T-cell (primary cell): ENCODE results near the gene ABHD5. TPM values are rescaled to one million over a fixed set of nuclear protein-coding genes. Genes with fewer than 3 reads are reported as not detected.
"Not testable (repeated sequence)": the region's sequence is repeated elsewhere in the genome, so short reads cannot be mapped to it uniquely, and the experiment has no call there.

Experiments
- ATAC-seq, 4 experiments: fragments of 200-7000 bp in 3 of 4; fragments of 150-1000 bp in 1 of 4; cut with Tn5 transposase; replicated peaks in 1 of 4; 1 replicate in 3 of 4; 2 replicates in 1 of 4; pipeline ENCODE4 v1.10.0; 2021; ENCODE audit warnings: moderate library complexity in 3 of 4, mild to moderate bottlenecking in 2 of 4, moderate number of reproducible peaks in 1 of 4
- CTCF ChIA-PET, 2 donors: fragments of 300-600 bp; sonication (Branson Sonifier 250); formaldehyde crosslinking; loops; one replicate each; lab custom pipeline; 2022; ENCODE audit warnings: antibody characterized with exemption in 2 of 2; lab: Charles Lee
- POLR2A ChIA-PET, 2 donors: fragments of 300-600 bp; sonication (Branson Sonifier 250); formaldehyde crosslinking; loops; one replicate each; lab custom pipeline; 2022; ENCODE audit warnings: antibody characterized with exemption in 2 of 2; lab: Charles Lee
- DNase-seq, 35 experiments: peaks; one replicate each; pipeline versions ENCODE4 v3.0.0 to v3.0.0-alpha.2; 2013 to 2023
- H3K27ac ChIP-seq: one replicate; pipeline ENCODE4 v1.5.1; 2013; ENCODE audit warnings: low read length
- H3K27me3 ChIP-seq, 2 experiments: replicated peaks in 1 of 2; 1 replicate in 1 of 2; 2 replicates in 1 of 2; pipeline versions ENCODE4 v1.6.1 to v1.7.0; 2013; ENCODE audit warnings: low read length in 1 of 2, mixed read lengths in 1 of 2; ENCODE audit not compliant: control insufficient read depth in 2 of 2, insufficient read depth in 2 of 2; ENCODE audit errors: extremely low read depth in 1 of 2
- H3K36me3 ChIP-seq, 2 donors: 1 replicate in 1 of 2; 2 replicates in 1 of 2; pipeline versions ENCODE4 v1.6.1 to v1.7.0; 2013; ENCODE audit warnings: low read length in 1 of 2; ENCODE audit not compliant: control insufficient read depth in 2 of 2, insufficient read depth in 1 of 2; ENCODE audit errors: extremely low read depth in 1 of 2
- H3K4me1 ChIP-seq, 2 experiments: 1 replicate in 1 of 2; 2 replicates in 1 of 2; pipeline versions ENCODE4 v1.6.1 to v1.7.0; 2013; ENCODE audit warnings: low read length in 2 of 2, mixed read lengths in 1 of 2; ENCODE audit not compliant: insufficient read depth in 2 of 2, control insufficient read depth in 1 of 2; ENCODE audit errors: extremely low read depth in 1 of 2
- H3K4me3 ChIP-seq, 2 donors: 1 replicate in 1 of 2; 2 replicates in 1 of 2; pipeline versions ENCODE4 v1.5.1 to v1.7.0; 2013; ENCODE audit warnings: mild to moderate bottlenecking in 2 of 2, low read length in 1 of 2, moderate library complexity in 1 of 2; ENCODE audit not compliant: control insufficient read depth in 1 of 2; ENCODE audit errors: extremely low read depth in 1 of 2
- H3K9me3 ChIP-seq: 2 replicates; pipeline ENCODE4 v1.7.0; 2013
- H3K27ac Mint-ChIP-seq, 2 donors: one replicate each; pipeline ENCODE4 v1.8.0; 2020 to 2021; ENCODE audit warnings: mild to moderate bottlenecking in 2 of 2, mixed read lengths in 2 of 2
- H3K27me3 Mint-ChIP-seq, 2 donors: one replicate each; pipeline ENCODE4 v1.8.0; 2021 to 2022; ENCODE audit warnings: mixed read lengths in 2 of 2
- H3K36me3 Mint-ChIP-seq: one replicate; pipeline ENCODE4 v1.8.0; 2021; ENCODE audit warnings: mixed read lengths
- H3K4me1 Mint-ChIP-seq, 3 donors: one replicate each; pipeline ENCODE4 v1.8.0; 2020 to 2022; ENCODE audit warnings: mixed read lengths in 3 of 3, mild to moderate bottlenecking in 1 of 3
- H3K4me3 Mint-ChIP-seq, 3 donors: one replicate each; pipeline ENCODE4 v1.8.0; 2020 to 2022; ENCODE audit warnings: mild to moderate bottlenecking in 3 of 3, mixed read lengths in 3 of 3, moderate library complexity in 3 of 3
- H3K9me3 Mint-ChIP-seq, 3 donors: one replicate each; pipeline ENCODE4 v1.8.0; 2020 to 2022; ENCODE audit warnings: mixed read lengths in 3 of 3
- WGBS: methylation state at CpG from one replicate; pipeline ENCODE4 v1.1.5; 2013; ENCODE audit warnings: missing lambda C conversion rate; ENCODE audit not compliant: insufficient coverage; 5-methylcytosine and 5-hydroxymethylcytosine counted together
- total RNA-seq, 35 experiments: library from RNA in 6 of 35; stranded (reverse) in 6 of 35; fragments of 120-200 nt in 1 of 35; gene quantifications; one replicate each; pipeline versions ENCODE4 v1.2.1 to v1.2.4 and lab custom pipeline; 2013 to 2026

Gene ABHD5
- total RNA-seq, 5 donors from 2014 or later (not counting 1 experiment from before 2014, with no cell fraction given), result 5.3 to 9.2 (median 8.2) TPM

DNA sequence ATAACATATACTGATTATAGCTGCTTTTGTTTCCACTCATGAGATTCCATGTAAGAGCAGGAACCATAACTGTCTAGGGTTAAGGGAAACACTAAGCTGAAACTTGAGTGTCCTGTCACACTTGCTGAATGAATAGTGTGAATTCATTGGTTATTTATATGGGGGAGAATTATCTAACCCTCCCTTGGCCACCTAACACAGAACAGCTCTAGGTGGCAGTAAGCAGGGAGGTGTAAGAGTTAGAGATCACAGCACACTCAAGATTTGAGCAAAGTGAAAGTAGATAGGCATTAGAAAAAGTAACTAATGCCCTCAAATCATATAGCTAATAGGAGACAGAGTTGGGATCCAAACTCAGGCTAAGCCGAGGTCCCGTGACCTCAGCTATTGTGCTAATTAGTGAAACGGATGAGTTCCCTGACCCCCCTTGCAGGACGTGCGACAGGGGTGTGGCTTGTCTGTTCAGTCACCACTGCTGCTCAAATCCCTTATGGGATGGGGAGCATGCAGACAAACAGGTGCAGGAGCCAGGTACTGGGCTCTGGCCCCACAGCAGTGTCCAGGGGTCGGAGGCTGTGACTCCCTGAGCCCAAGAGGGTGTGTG, 41.3 kb upstream of the ABHD5 start:
- H3K27ac Mint-ChIP-seq, result no peak overlapping the region
- peaks cover 18 to 20% of the 10 kb centered on the region in 2 donors for H3K27me3 Mint-ChIP-seq
- Histone ChIP-seq H3K4me3 (no peak overlapping the region), H3K4me1 (no peaks in the 10 kb centered on the region), H3K27ac (no peak overlapping the region), H3K27me3 (peaks cover 0 to 18% of the 10 kb centered on the region in 2 experiments), H3K36me3 (no peaks in the 10 kb centered on the region), H3K9me3 (no peaks in the 10 kb centered on the region)
- peak in 1 of 4 experiments; percentile 23 for ATAC-seq
- no peaks in the 10 kb centered on the region for H3K36me3 Mint-ChIP-seq
- CTCF ChIA-PET, result no interaction called here
- H3K4me3 Mint-ChIP-seq, result peak overlapping the region in 2 of 3 donors; percentile 9 to 39
- no peaks in the 10 kb centered on the region for H3K9me3 Mint-ChIP-seq
- WGBS, result 82% methylated on average over 6 of the region's 6 CpGs
- POLR2A ChIA-PET, result no interaction called here
- H3K4me1 Mint-ChIP-seq, result peaks cover 0 to 2% (median 0%) of the 10 kb centered on the region in 3 donors
- peak in 1 of 35 experiments; percentile 2 for DNase-seq

GRCh38 chr3:43650345-43650744, 40.4 kb upstream of the ABHD5 start:
- H3K9me3 ChIP-seq, result no peaks in the 10 kb centered on the region
- no peak overlapping the region for H3K4me3 Mint-ChIP-seq
- H3K36me3 ChIP-seq, result no peaks in the 10 kb centered on the region
- H3K36me3 Mint-ChIP-seq, result no peaks in the 10 kb centered on the region
- peaks cover 0 to 2% (median 0%) of the 10 kb centered on the region in 3 donors for H3K4me1 Mint-ChIP-seq
- H3K4me1 ChIP-seq, result no peaks in the 10 kb centered on the region
- H3K27ac ChIP-seq, result no peak overlapping the region
- H3K27ac Mint-ChIP-seq, result no peak overlapping the region
- H3K27me3 ChIP-seq, result peaks cover 0 to 12% of the 10 kb centered on the region in 2 experiments
- ChIA-PET CTCF (no interaction called here), POLR2A (no interaction called here)
- no peaks in the 10 kb centered on the region for H3K9me3 Mint-ChIP-seq
- ATAC-seq, result no peak
- H3K27me3 Mint-ChIP-seq, result peaks cover 18 to 20% of the 10 kb centered on the region in 2 donors
- H3K4me3 ChIP-seq, result no peak overlapping the region
- no CpG with 5 or more reads among the region's 1 CpG for WGBS
- DNase-seq, result no peak

DNA sequence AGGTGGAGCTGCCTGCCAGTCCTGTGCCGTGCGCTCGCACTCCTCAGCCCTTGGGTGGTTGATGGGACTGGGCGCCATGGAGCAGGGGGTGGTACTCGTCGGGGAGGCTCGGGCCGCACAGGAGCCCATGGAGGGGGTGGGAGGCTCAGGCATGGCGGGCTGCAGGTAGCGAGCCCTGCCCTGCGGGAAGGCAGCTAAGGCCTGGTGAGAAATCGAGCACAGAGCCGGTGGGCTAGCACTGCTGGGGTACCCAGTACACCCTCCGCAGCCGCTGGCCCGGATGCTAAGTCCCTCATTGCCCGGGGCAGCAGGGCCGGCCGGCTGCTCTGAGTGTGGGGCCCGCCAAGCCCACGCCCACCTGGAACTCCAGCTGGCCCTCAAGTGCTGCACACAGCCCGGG, 34.3 kb upstream of the ABHD5 start:
- H3K27ac ChIP-seq, H3K36me3 ChIP-seq, H3K27me3 Mint-ChIP-seq, H3K27ac Mint-ChIP-seq, DNase-seq, H3K4me3 ChIP-seq, H3K9me3 ChIP-seq, H3K27me3 ChIP-seq, H3K4me1 Mint-ChIP-seq, H3K4me1 ChIP-seq, ATAC-seq, H3K36me3 Mint-ChIP-seq, POLR2A ChIA-PET, H3K4me3 Mint-ChIP-seq, CTCF ChIA-PET, H3K9me3 Mint-ChIP-seq: not testable (repeated sequence)
- WGBS, result 97% methylated on average over 19 of the region's 22 CpGs

DNA sequence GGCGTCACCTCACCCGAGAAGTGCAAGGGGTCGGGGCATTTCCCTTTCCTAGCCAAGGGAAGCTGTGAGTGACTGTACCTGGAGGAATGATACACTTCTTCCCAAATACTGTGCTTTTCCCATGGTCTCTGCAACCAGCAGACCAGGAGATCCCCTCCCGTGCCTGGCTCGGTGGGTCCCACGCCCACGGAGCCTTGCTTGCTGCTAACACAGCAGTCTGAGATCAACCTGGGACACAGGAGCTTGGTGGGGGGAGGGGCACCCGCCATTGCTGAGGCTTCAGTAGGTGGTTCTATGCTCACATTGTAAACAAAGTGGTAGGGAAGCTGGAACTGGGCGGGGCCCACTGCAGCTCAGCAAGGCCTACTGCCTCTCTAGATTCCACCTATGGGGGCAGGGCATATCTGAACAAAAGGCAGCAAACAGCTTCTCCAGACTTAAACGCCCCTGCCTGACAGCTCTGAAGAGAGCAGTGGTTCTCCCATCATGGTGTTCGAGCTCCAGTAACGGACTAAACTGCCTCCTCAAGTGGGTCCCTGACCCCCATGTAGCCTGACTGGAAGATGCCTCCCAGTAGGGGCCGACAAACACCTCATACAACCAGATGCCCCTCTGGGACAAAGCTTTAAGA, 31.4 kb upstream of the ABHD5 start:
- POLR2A ChIA-PET, result no interaction called here
- Mint-ChIP-seq H3K4me1 (no peaks in the 10 kb centered on the region), H3K27ac (no peak overlapping the region), H3K27me3 (peaks cover 6 to 16% of the 10 kb centered on the region in 2 donors), H3K9me3 (peaks cover 0 to 6% (median 3%) of the 10 kb centered on the region in 3 donors), H3K4me3 (no peak overlapping the region), H3K36me3 (no peaks in the 10 kb centered on the region)
- CTCF ChIA-PET, result no interaction called here
- WGBS, result 79% methylated on average over 9 of the region's 13 CpGs
- no peaks in the 10 kb centered on the region for H3K36me3 ChIP-seq
- H3K4me1 ChIP-seq, result peaks cover 0 to 2% of the 10 kb centered on the region in 2 experiments
- ATAC-seq, result no peak
- H3K4me3 ChIP-seq, result no peak overlapping the region
- no peaks in the 10 kb centered on the region for H3K9me3 ChIP-seq
- DNase-seq, result no peak
- peaks cover 0 to 10% of the 10 kb centered on the region in 2 experiments for H3K27me3 ChIP-seq
- no peak overlapping the region for H3K27ac ChIP-seq

GRCh38 chr3:43661376-43661775, 29.4 kb upstream of the ABHD5 start:
- H3K4me3 Mint-ChIP-seq, H3K27ac Mint-ChIP-seq, H3K4me1 ChIP-seq, H3K9me3 ChIP-seq, H3K36me3 Mint-ChIP-seq, DNase-seq, H3K27me3 ChIP-seq, ATAC-seq, H3K4me3 ChIP-seq, POLR2A ChIA-PET, H3K27ac ChIP-seq, H3K36me3 ChIP-seq, CTCF ChIA-PET, H3K4me1 Mint-ChIP-seq: not testable (repeated sequence)
- Mint-ChIP-seq H3K27me3 (peaks cover 6 to 23% of the 10 kb centered on the region in 2 donors), H3K9me3 (peaks cover 0 to 10% (median 3%) of the 10 kb centered on the region in 3 donors)
- WGBS, result no CpG with 5 or more reads among the region's 1 CpG

GRCh38 chr3:43665011-43665410, 25.7 kb upstream of the ABHD5 start:
- no CpG with 5 or more reads among the region's 3 CpGs for WGBS
- DNase-seq, H3K4me3 ChIP-seq, H3K27ac Mint-ChIP-seq, H3K27me3 ChIP-seq, POLR2A ChIA-PET, H3K27ac ChIP-seq, H3K4me1 Mint-ChIP-seq, ATAC-seq, CTCF ChIA-PET, H3K9me3 ChIP-seq, H3K4me1 ChIP-seq, H3K36me3 ChIP-seq, H3K36me3 Mint-ChIP-seq, H3K4me3 Mint-ChIP-seq: not testable (repeated sequence)
- H3K27me3 Mint-ChIP-seq, result peaks cover 16 to 32% of the 10 kb centered on the region in 2 donors
- H3K9me3 Mint-ChIP-seq, result peaks cover 0 to 10% (median 3%) of the 10 kb centered on the region in 3 donors
